Measurements from ENCODE around the gene SCAF4.

SCAF4 gene

DNA sequence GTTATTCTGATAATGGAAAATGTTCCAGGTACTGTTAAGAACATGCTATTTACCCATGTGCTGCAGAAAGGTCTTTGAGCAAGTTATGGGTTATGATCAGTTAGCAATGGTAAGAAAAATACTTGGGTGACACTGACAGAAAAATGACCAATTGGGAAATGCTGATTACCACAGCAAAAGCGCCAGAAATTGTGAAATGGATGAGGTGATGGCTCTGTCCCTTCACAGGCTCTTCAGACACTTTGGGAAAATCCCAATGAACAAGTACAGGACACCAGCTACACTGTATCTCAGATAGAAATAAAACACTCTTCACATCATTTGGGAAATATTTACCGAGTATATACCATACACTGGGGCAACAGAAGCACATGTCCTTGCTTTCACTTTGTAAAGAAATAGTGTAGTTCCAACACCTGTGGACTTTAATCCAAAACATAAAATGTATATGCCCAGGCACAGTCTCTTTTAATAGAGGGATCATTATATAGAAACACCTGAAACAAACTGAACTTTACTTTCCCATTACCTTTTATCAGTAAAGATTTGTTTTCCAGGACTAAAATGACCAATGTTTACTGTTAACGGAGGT, 58.5 kb downstream of the SCAF4 start:
- in situ Hi-C loops (cut with MboI; ENCODE audit: low sequenced_read_pairs, unreplicated experiment): no loop called here

DNA sequence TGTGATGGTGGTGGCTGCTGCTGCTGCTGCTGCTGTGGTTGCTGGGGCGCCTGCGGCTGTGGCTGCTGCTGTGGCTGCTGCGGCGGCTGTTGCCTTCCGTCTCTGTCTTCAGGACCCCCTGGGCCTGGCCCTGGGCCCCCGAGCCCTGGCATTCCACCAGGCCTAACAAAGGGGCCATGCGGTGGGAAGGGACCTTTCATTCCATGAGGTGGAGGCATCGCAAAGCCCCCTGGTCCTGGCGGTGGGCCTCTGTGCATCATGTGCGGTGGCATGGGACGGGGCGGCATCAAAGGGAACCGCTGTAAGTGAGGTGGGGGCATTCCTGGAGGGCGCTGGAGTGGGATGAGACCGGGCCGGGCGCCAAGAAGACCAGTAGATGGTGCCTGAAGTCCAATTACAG, 60.0 kb downstream of the SCAF4 start:
- no peak for DNase-seq (ENCODE audit: low spot score)
- in situ Hi-C loops (cut with MboI; ENCODE audit: low sequenced_read_pairs, unreplicated experiment): no loop called here
- TF ChIP-seq, protein P1, sequence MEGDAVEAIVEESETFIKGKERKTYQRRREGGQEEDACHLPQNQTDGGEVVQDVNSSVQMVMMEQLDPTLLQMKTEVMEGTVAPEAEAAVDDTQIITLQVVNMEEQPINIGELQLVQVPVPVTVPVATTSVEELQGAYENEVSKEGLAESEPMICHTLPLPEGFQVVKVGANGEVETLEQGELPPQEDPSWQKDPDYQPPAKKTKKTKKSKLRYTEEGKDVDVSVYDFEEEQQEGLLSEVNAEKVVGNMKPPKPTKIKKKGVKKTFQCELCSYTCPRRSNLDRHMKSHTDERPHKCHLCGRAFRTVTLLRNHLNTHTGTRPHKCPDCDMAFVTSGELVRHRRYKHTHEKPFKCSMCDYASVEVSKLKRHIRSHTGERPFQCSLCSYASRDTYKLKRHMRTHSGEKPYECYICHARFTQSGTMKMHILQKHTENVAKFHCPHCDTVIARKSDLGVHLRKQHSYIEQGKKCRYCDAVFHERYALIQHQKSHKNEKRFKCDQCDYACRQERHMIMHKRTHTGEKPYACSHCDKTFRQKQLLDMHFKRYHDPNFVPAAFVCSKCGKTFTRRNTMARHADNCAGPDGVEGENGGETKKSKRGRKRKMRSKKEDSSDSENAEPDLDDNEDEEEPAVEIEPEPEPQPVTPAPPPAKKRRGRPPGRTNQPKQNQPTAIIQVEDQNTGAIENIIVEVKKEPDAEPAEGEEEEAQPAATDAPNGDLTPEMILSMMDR (IDR thresholded peaks at IDR 0.05; ENCODE audit: borderline replicate concordance, control extremely low read depth, extremely low read depth, insufficient read depth, missing control alignments): no peak

More for the DNA sequence above, 58.5 kb downstream of the SCAF4 start:
- TF ChIP-seq, protein P1 (IDR thresholded peaks at IDR 0.05; ENCODE audit: borderline replicate concordance, control extremely low read depth, extremely low read depth, insufficient read depth, missing control alignments): no peak
- no peak for DNase-seq (ENCODE audit: low spot score)

DNA sequence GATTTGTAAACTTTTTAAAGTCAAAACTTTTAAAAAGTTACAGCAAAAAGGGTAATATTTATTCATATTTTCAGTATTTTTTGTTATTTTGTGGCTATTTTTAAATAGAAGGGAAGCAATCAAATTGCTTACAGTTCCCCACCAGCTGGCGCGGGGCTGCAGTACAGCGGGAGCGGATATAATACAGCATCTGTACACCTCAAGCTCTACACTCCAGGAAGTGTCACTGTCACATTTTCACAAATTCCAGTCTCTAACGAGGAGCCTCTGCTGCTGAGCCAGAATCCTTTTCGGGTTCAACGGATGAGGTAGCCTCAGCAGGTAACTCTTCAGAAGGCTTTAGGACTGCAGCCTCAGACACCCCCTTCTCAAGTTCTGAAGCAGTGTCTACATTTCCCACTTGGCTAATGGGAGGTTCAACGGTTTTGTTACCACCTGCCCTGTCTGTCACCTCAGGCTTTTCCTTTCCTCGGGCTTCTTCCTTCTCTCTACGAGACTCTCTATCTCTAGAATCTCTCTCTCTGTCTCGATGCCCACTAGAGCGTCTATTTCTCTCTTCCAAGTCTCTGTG, 60.7 kb downstream of the SCAF4 start:
- TF ChIP-seq, protein P1 (IDR thresholded peaks at IDR 0.05; ENCODE audit: borderline replicate concordance, control extremely low read depth, extremely low read depth, insufficient read depth, missing control alignments): no peak
- DNase-seq (ENCODE audit: low spot score): no peak
- in situ Hi-C loops (cut with MboI; ENCODE audit: low sequenced_read_pairs, unreplicated experiment): no loop called here

DNA sequence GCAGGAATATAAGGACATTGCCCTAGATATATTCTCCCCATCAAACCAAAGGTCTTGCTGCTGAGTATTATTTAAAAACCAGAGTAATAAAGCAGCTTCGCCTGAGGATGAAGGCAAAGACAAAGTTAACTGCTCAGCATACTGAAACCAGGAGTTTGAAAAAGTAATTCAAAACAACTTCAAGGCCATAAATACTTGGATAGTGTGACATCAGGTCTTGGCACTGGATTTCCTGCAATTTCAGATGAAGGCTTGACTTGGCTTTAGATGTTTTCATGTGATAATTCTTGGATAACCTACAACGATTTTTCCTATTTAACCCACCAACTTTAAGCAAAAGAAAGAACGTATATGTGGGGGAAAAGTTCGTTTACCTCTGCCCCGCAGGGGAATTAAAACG, 61.8 kb downstream of the SCAF4 start:
- no peak for DNase-seq (ENCODE audit: low spot score)
- in situ Hi-C loops (cut with MboI; ENCODE audit: low sequenced_read_pairs, unreplicated experiment): no loop called here
- TF ChIP-seq, protein P1 (IDR thresholded peaks at IDR 0.05; ENCODE audit: borderline replicate concordance, control extremely low read depth, extremely low read depth, insufficient read depth, missing control alignments): no peak

DNA sequence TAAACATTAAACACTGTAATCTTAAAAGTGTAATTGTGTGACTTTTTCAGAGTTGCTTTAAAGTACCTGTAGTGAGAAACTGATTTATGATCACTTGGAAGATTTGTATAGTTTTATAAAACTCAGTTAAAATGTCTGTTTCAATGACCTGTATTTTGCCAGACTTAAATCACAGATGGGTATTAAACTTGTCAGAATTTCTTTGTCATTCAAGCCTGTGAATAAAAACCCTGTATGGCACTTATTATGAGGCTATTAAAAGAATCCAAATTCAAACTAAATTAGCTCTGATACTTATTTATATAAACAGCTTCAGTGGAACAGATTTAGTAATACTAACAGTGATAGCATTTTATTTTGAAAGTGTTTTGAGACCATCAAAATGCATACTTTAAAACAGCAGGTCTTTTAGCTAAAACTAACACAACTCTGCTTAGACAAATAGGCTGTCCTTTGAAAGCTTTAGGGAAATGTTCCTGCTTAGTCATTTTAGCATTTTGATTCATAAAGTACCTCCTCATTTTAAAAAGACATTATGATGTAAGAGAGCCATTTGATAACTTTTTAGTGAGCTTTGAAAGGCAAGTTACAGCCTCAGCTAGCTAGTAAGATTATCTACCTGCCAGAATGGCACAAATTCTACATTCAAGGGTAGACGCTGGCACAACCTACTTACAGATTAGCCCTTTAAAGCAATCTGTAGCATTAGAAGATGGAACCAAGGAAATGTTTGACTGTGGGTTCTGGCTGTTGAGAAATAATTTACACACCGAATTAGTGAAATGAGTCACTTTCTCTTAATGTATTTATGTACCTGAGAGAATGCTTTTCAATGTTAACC, 63.0 kb downstream of the SCAF4 start:
- TF ChIP-seq, protein P1 (IDR thresholded peaks at IDR 0.05; ENCODE audit: borderline replicate concordance, control extremely low read depth, extremely low read depth, insufficient read depth, missing control alignments): no peak
- in situ Hi-C loops (cut with MboI; ENCODE audit: low sequenced_read_pairs, unreplicated experiment): no loop called here
- DNase-seq (ENCODE audit: low spot score): no peak

DNA sequence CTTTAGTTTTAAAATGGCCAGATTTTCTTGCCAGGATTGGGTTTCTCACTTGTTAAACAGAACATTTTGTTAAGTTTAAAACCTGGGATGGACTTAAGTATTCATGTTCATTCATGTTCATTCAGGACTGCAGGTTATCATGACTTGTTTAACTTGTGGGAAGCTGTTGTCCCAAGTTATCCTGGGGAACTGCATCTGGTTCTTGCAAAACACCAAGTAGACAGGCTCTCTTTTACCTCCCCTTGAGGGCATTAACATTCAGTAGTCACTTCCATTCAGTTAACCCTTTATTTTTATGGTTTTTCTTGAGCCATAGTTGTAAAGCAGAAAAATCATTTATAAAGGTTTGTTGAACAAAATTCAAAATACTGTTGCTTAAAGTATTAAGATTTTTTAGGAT, 64.3 kb downstream of the SCAF4 start:
- TF ChIP-seq, protein P1 (IDR thresholded peaks at IDR 0.05; ENCODE audit: borderline replicate concordance, control extremely low read depth, extremely low read depth, insufficient read depth, missing control alignments): no peak
- DNase-seq (ENCODE audit: low spot score): no peak
- in situ Hi-C loops (cut with MboI; ENCODE audit: low sequenced_read_pairs, unreplicated experiment): no loop called here
